TTC549 (cell line): ENCODE results near the gene CASZ1.

Experiments
- FAIRE-seq: peaks from 2 replicates; lab custom pipeline; 2012; peaks lifted over from hg19 to GRCh38; lab: Jason Lieb, UNC

CASZ1 gene

DNA sequence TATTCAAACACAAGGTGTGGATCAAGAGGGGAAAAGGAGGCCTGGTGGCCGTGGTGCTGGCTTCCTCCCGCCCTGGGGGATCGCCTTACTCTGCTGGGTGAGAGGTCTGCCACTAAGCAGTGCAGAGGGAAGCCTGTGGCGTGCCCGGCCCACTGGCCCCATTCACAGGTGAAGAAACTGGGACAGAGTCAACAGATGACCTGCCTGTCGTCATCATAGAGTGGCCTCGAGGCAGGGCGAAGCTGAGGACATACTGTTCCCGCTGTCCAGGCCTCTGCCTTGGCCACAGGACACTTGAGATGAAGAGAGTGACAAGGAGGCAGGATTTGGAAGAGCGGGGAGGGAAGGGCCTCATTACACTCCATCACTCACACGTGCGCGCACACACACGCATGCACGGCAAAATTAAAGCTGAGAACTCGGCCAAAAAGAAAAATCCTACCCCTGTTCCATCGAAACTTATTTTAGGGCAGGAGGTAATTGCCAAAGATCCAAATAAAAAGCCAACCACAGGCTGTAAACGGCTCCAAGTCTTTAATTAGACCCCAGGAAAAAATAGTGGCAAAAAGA, 50.5 kb downstream of the CASZ1 start:
- no peak for FAIRE-seq

DNA sequence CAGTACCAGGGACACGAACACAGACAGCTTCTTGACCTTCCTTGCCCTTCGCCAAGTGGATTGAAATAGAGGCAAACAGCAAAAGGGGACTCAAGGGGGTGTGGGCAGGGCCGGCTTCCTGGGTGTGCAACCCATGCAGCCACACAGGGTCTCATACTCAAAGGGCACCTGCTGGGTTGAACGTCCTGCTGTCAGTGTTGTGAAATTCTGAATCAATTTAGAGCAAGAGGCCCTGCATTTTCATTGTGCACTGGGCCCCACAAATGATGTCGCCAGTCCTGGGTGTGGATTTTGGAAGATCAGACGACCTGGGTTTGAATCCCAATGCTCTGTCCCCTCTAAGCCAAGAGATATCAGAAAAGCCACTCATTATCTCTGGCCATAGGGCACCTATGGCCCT, 51.1 kb downstream of the CASZ1 start:
- FAIRE-seq, result no peak

- FAIRE-seq, result no peak
These were observed 51.7 kb downstream of the CASZ1 start for GRCh38 chr1:10744654-10745238.

DNA sequence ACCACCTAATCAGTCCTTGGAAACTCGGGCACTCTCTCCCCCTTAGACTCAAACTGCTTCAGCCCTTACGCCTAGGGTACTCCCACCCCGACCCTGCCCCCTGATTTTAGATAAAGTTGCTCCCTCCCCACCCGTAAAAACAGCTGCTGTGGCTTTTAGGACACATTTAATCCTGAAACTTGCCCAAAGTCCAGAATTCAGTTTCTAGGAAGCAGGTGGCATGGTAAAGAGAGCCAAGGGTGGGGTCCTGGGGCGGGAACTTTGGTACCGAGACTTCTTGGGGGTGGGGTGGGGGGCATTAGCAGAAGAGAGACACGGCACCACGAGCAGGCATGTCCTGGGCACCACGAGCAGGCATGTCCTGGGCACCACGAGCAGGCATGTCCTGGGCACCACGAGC, 52.4 kb downstream of the CASZ1 start:
- no peak for FAIRE-seq

GRCh38 chr1:10741696-10742095, 54.8 kb downstream of the CASZ1 start:
- no peak for FAIRE-seq

DNA sequence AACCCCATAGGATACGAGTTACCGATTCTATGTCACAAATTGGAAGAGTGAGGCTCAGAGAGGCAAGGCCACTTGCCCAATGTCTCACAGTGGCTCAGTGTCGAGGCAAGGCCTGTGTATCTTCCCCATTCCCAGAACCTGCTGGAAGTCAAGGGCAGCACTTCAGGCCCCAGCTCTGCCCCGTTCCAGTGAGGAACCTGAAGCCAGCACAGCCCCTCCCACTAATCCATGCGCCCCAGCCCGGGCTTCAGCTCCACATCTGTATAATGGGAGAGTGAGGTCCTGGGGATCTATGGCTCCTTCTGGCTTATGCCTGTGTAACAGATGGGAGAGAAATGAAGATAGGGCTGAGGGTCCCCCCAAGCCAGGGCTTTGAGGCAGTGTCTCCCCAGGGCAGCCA, 56.3 kb downstream of the CASZ1 start:
- FAIRE-seq, result no peak

DNA sequence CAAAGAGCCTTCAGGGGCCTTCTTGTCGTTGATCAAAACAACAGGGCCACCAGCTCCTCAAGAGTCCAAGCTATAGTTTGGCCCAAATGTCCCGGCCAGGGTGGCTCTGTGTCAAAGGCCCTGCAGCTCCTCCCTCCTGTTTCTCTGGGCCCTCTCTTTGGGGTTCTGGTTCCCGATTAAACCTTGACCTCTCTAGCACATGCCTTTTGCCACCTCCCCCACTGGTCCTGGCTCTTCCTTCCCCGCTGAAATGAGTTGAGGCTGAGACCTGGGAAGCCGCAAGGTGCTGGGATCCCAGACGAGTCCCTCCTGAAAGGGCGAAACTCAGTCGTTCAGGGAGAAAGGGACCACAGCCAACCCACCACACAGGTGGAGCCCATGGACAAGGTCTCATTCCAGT, 56.9 kb downstream of the CASZ1 start:
- FAIRE-seq, result no peak

DNA sequence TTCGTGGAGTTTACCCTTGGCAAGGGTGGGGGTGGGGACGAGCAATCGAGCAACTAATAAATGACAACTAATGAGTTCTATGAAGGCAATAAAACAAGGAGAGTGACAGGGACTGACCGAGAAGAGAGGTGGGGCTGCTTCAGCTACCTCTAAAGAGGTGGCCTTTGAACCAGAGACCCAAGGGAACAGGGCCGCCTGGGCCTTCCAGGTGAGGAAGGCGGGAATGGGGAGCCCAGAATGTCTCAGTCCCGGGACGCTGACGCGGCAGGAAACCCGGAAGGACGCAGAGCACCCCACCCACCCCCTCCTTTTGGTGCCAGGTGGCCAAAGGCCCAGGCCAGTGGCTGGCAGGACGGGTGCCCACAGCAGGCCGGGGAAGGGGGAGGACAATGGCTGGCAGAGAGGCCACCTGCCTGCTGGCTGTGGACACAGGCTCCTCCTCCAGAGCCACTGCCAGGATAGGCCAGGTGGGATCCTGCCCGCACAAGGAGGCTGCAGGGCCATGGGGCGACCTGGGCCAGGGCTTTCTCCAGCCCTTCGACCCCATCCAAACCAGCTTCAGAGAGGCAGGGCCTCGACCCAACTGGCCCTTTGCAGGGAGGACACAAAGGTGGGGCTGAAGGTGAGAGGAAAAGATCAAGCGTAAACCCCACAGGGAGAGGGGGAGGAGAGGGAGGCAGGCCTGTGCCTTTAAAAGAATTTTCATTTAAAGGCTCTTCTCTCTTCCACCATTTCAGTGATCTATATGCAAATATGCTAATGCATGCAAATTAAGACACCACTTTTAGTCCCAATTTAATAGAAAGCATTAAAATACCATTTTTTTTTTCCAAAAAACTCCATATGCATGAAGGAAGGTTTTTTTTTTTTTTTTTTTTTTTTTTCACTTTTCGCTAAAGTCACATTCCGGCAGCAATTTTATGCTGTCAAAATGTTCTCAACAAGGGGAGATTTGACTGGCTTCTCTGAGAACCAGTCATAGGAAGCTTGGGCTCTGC, 58.1 kb downstream of the CASZ1 start:
- FAIRE-seq, result no peak

GRCh38 chr1:10737651-10738050, 58.8 kb downstream of the CASZ1 start:
- FAIRE-seq, result no peak

DNA sequence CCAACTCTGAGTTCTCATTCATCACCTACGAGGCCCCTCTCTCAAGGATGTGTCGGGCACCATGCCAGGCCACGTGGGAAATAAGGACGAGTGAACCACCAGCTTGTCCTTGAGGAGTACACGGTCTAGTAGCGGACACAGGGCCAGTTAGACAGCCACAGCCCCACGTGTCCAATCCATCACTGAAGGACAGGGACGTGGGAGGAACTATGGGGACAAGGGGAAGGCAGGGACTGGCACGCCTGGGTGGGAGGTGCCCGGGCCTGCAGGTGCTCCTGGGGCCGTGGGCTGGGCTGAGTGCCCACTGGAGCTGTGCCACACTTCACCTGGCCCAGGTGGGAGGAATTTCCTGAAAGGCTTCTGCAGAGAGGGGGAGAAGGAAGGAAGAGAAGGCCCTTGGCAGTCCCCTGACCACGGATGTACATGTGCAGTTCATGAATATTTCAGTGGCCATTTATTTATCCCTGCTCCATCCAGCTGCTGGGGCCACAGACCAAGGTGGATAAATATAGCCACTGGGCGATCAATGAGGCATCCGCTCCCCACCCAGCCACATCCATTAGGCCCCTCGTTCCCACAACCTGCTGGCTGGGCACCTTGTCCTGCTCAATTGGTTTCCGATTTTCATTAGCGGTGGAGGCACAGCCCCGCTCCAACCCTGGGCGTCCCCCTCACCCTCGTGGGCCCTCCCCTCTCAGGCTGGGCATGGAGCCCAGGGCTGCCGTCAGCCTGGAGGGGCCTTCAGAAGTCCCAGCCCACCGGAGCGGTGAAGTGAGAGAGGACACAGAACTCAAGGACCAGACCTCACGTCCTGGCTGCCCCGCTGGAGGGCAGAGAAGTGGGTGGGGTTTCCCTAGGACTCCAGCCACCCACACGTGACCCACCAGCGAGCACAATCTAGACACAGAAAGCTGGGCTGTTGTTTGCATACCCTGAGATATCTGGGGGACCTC, 59.5 kb downstream of the CASZ1 start:
- FAIRE-seq, result no peak

- no peak for FAIRE-seq
These were observed 60.7 kb downstream of the CASZ1 start for GRCh38 chr1:10735563-10736305.

- no peak for FAIRE-seq
These were observed 61.4 kb downstream of the CASZ1 start for GRCh38 chr1:10734962-10735544.

DNA sequence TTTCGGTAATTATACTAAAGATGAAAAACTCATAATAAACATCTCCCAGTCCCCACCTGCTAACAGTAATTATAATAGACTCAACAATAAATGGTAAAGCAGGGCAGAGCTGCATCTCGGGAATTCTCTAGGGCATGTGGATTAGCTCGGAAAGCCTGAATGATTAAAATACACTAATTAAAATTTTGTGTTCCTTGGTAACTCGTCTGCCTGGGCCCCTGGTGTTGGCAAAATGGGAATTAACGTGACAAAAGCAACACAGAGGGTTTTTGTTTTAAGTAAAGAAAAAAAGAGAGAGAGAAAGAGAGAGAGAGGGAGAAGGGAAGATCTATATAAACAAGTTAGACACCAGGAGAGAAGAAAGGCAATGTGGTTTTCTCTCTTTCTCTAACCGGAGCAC, 62.1 kb downstream of the CASZ1 start:
- no peak for FAIRE-seq

GRCh38 chr1:10733474-10734366, 62.7 kb downstream of the CASZ1 start:
- no peak for FAIRE-seq

DNA sequence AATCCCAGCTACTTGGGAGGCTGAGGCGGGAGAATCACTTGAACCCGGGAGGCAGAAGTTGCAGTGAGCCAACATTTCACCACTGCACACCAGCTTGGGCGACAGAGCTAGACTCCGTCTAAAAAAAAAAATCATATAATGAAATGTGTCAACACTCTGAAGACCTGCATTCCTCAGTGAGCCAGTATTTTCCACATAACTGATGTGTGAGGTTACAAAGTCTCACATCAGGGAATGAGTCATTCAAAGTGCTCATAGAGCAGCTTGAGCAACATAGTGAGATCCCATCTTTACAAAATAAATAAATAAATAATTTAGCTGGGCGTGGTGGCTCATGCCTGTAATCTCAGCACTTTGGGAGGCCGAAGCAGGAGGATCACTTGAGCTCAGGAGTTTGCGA, 65.5 kb downstream of the CASZ1 start:
- FAIRE-seq, result no peak

- FAIRE-seq, result no peak
These were observed 67.6 kb downstream of the CASZ1 start for GRCh38 chr1:10728595-10729410.

DNA sequence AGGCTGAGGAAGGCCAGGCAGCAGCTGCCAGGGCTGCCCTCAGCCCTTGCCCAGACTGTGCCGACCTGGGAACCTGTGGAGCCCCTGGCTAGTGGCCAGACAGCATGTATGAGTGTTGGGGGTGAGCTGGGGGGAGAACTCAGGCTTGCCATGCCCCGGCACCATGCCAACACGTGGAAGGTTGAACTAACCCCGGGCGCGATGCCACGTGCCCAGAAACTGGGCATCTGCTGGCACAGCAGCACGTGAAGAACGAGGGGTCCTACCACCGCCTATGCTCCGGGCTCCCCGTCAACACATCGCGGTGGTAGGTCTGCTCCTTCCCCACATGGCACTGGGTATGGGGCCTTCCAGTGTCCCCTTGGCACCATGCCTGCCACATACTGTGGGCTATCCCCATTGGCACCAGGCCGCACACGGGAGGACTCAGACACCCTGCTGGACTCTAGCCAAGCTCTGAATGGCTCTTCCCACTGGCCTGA, 68.7 kb downstream of the CASZ1 start:
- FAIRE-seq, result no peak

DNA sequence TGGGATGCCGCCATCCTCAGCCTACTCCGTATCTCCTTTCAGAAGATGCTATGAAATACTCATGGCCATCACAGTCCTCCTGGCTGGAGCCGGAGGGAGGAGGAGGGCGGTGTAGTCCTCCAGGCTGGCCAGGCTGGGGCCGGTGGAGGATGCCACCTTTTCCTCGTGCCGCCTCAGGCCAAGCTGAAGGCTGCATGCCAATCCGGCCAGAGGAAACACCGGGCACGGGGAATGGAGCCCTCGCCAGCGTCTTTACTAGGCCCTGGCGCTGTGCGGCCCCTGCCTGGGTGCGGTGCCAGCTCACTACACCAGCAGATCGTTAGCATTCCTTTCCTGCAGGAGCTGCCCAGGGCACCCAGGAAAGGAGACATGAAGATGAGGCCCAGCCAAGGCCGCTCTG, 70.1 kb downstream of the CASZ1 start:
- FAIRE-seq, result no peak
